Measurements from ENCODE around the gene OR2L5. TPM values are rescaled to one million over a fixed set of nuclear protein-coding genes. Genes with fewer than 3 reads are reported as not detected.

The OR2L5 gene
- total RNA-seq, 2 donors from 2014 or later: not detected

DNA sequence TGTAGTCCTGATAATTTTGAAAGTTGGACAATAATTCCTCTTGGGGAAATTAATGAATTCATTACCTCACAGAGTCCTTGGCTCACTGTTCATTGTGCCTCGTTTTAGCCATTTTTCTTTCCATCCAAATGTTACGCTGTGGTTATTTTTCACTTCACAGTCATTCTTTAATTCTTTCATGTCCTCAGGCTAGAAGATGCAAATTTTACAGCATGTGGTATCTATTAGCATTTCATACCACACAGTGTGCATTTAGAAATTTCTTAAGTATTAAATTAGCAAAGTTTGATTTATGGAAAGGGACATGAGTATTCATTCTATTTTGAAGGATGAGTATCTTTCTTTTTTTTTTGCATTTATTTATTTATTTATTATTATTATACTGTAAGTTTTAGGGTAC, 51.6 kb downstream of the OR2L5 start:
- Histone ChIP-seq H3K27me3 (replicated peaks; ENCODE audit: insufficient read depth) (no peaks in the 10 kb centered on the region), H3K27ac (no peak overlapping the region), H3K36me3 (no peaks in the 10 kb centered on the region), H3K9me3 (no peaks in the 10 kb centered on the region), H3K4me1 (replicated peaks) (no peaks in the 10 kb centered on the region), H3K4me3 (no peak overlapping the region)
- DNase-seq (ENCODE audit: low spot score): no peak
- TF ChIP-seq, protein P1, sequence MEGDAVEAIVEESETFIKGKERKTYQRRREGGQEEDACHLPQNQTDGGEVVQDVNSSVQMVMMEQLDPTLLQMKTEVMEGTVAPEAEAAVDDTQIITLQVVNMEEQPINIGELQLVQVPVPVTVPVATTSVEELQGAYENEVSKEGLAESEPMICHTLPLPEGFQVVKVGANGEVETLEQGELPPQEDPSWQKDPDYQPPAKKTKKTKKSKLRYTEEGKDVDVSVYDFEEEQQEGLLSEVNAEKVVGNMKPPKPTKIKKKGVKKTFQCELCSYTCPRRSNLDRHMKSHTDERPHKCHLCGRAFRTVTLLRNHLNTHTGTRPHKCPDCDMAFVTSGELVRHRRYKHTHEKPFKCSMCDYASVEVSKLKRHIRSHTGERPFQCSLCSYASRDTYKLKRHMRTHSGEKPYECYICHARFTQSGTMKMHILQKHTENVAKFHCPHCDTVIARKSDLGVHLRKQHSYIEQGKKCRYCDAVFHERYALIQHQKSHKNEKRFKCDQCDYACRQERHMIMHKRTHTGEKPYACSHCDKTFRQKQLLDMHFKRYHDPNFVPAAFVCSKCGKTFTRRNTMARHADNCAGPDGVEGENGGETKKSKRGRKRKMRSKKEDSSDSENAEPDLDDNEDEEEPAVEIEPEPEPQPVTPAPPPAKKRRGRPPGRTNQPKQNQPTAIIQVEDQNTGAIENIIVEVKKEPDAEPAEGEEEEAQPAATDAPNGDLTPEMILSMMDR (IDR thresholded peaks at IDR 0.05): no peak
- TF ChIP-seq POLR2AphosphoS5 (IDR thresholded peaks at IDR 0.05): no peak
- no peak for TF ChIP-seq POLR2A (IDR thresholded peaks at IDR 0.05)
- 89% methylated on average over 2 of the region's 2 CpGs for WGBS
- intact Hi-C loops (cut with DNase I): no loop called here

- Histone ChIP-seq H3K4me1 (replicated peaks) (no peaks in the 10 kb centered on the region), H3K27me3 (replicated peaks; ENCODE audit: insufficient read depth) (no peaks in the 10 kb centered on the region), H3K27ac (no peak overlapping the region), H3K36me3 (no peaks in the 10 kb centered on the region), H3K9me3 (no peaks in the 10 kb centered on the region), H3K4me3 (no peak overlapping the region)
- 96% methylated on average over 3 of the region's 3 CpGs for WGBS
- TF ChIP-seq, protein P1 (IDR thresholded peaks at IDR 0.05): no peak
- TF ChIP-seq POLR2A (IDR thresholded peaks at IDR 0.05): no peak
- TF ChIP-seq POLR2AphosphoS5 (IDR thresholded peaks at IDR 0.05): no peak
- no peak for DNase-seq (ENCODE audit: low spot score)
- intact Hi-C loops (cut with DNase I): no loop called here
Observed at GRCh38 chr1:248065604-248066003, 52.1 kb downstream of the OR2L5 start.

Small RNA genes within 50 kb of the gene (small RNA-seq; reads per million reads assigned to genes)
- 0 reads per million in 2 donors for gene RF00019

Other genes with a start within 250 kb of the OR2L5 start
- gene OR14A16, start 189.5 kb upstream of the OR2L5 start, total RNA-seq: not detected
- gene OR11L1, start 171.8 kb upstream of the OR2L5 start, total RNA-seq: not detected
- gene TRIM58, start 156.5 kb upstream of the OR2L5 start, total RNA-seq: 1 to 10 TPM in 1 of 2 donors, under 1 TPM in 1; 0.36 to 9.6 TPM
- 1 to 10 TPM in 1 of 2 donors, under 1 TPM in 1; 0.23 to 2.4 TPM for gene OR2W3, start 118.1 kb upstream of the OR2L5 start, total RNA-seq
- not detected for gene OR2T8, start 93.4 kb upstream of the OR2L5 start, total RNA-seq
- not detected for gene OR2AJ1, start 88.8 kb upstream of the OR2L5 start, total RNA-seq
- 1 to 10 TPM in 1 of 2 donors, not detected in 1; 2.4 TPM for gene OR2L8, start 64.8 kb upstream of the OR2L5 start, total RNA-seq
- gene OR2AK2, start 48.4 kb upstream of the OR2L5 start, total RNA-seq: not detected
- under 1 TPM in 1 of 2 donors, not detected in 1; 0.17 TPM for gene OR2L2, start 16.4 kb downstream of the OR2L5 start, total RNA-seq
- under 1 TPM in 1 of 2 donors, not detected in 1; 0.41 TPM for gene OR2L3, start 33.2 kb downstream of the OR2L5 start, total RNA-seq
- gene OR2L13, start 81.5 kb downstream of the OR2L5 start, total RNA-seq: not detected
- gene OR2M5, start 131.5 kb downstream of the OR2L5 start, total RNA-seq: not detected
- gene OR2M2, start 161.2 kb downstream of the OR2L5 start, total RNA-seq: not detected
- gene OR2M3, start 183.6 kb downstream of the OR2L5 start, total RNA-seq: under 1 TPM in 1 of 2 donors, not detected in 1; 0.06 TPM
- gene OR2M4, start 217.8 kb downstream of the OR2L5 start, total RNA-seq: under 1 TPM in 1 of 2 donors, not detected in 1; 0.11 TPM

Measured in prostate gland (tissue), 2 donors.